ENCODE measurements around the gene MBOAT1. TPM values are rescaled to one million over a fixed set of nuclear protein-coding genes. Genes with fewer than 3 reads are reported as not detected.

The MBOAT1 gene
- total RNA-seq, 1 donor from 2014 or later = 1.1 TPM

DNA sequence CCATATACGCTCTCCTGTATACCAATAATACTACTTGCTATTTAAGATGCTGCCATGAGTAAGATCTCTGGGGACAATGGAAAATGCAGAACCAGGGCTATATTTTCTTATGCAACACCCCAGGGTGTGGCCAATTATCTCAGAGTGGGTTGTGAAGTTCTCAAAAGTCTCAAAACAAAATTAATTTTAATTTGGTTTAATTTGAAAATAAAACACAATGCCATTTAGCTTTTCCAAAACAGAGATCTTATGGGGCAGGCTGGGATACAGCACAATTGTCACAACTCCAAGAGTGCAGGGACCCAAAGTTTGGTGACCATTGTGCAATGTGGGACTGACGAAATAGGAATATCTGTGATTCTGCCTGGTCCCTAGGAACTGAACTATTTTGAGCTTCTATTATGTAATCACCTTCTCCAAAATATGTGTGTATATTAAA is 43.1 kb downstream of the MBOAT1 start:
- Mint-ChIP-seq H3K4me1 (ENCODE audit: low read depth) (no peaks in the 10 kb centered on the region), H3K27ac (ENCODE audit: unreplicated experiment) (no peak overlapping the region), H3K36me3 (ENCODE audit: low read depth) (no peaks in the 10 kb centered on the region)

DNA sequence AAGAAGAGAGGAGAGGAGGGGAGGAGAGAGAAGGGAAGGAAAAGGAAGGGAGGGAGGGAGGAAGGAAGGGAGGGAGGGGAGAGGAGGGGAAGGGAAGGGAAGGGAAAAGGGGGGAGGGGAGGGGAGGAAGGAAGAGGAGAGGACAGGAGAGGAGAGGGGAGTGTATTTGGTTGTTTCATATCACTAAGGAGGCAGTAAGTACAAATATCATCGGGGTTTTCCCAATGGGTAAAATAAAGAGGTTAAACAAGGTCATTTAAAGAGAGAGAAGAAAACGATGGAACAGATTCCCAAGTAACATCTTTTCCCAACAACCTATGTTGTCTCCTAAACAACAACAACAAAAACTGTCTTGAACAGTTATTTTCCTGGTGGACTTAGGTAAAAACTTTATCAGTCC is 43.6 kb downstream of the MBOAT1 start:
- Mint-ChIP-seq H3K4me1 (ENCODE audit: low read depth) (no peaks in the 10 kb centered on the region), H3K4me3 (ENCODE audit: unreplicated experiment) (no peak overlapping the region), H3K36me3 (ENCODE audit: low read depth) (no peaks in the 10 kb centered on the region), H3K27ac (ENCODE audit: unreplicated experiment) (no peak overlapping the region), H3K9me3 (ENCODE audit: low read depth) (no peaks in the 10 kb centered on the region), H3K27me3 (ENCODE audit: low read depth) (no peaks in the 10 kb centered on the region)
- TF ChIP-seq, protein P1, sequence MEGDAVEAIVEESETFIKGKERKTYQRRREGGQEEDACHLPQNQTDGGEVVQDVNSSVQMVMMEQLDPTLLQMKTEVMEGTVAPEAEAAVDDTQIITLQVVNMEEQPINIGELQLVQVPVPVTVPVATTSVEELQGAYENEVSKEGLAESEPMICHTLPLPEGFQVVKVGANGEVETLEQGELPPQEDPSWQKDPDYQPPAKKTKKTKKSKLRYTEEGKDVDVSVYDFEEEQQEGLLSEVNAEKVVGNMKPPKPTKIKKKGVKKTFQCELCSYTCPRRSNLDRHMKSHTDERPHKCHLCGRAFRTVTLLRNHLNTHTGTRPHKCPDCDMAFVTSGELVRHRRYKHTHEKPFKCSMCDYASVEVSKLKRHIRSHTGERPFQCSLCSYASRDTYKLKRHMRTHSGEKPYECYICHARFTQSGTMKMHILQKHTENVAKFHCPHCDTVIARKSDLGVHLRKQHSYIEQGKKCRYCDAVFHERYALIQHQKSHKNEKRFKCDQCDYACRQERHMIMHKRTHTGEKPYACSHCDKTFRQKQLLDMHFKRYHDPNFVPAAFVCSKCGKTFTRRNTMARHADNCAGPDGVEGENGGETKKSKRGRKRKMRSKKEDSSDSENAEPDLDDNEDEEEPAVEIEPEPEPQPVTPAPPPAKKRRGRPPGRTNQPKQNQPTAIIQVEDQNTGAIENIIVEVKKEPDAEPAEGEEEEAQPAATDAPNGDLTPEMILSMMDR (IDR thresholded peaks at IDR 0.05) = no peak
- DNase-seq (ENCODE audit: low spot score) = no peak

More for the DNA sequence above, 43.1 kb downstream of the MBOAT1 start:
- Mint-ChIP-seq H3K9me3 (ENCODE audit: low read depth) (no peaks in the 10 kb centered on the region), H3K4me3 (ENCODE audit: unreplicated experiment) (no peak overlapping the region), H3K27me3 (ENCODE audit: low read depth) (no peaks in the 10 kb centered on the region)
- DNase-seq (ENCODE audit: low spot score) = no peak
- TF ChIP-seq, protein P1 (IDR thresholded peaks at IDR 0.05) = no peak

DNA sequence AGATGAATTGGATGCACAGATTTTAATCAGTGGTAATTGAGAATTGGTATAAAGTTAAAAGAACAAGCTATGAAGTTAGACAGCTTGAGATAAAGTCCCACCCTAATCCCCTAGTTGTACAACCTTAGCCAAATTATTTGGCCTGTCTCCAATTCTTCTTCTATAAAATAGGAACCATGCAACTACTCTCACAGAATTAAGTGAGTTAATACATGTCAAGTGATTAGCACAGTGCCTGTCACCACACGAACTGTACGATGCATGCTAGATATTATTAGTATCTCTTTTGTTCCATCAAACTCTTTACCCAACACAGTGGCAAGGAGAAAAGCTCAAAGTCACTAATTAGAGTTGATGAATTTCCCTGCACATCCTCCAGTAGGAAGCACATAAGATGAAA is 44.7 kb downstream of the MBOAT1 start:
- H3K27ac Mint-ChIP-seq (ENCODE audit: unreplicated experiment) = no peak overlapping the region
- no peak for DNase-seq (ENCODE audit: low spot score)
- H3K27me3 Mint-ChIP-seq (ENCODE audit: low read depth) = no peaks in the 10 kb centered on the region
- H3K4me3 Mint-ChIP-seq (ENCODE audit: unreplicated experiment) = no peak overlapping the region
- no peaks in the 10 kb centered on the region for H3K36me3 Mint-ChIP-seq (ENCODE audit: low read depth)
- no peaks in the 10 kb centered on the region for H3K9me3 Mint-ChIP-seq (ENCODE audit: low read depth)
- TF ChIP-seq, protein P1 (IDR thresholded peaks at IDR 0.05) = no peak
- no peaks in the 10 kb centered on the region for H3K4me1 Mint-ChIP-seq (ENCODE audit: low read depth)

DNA sequence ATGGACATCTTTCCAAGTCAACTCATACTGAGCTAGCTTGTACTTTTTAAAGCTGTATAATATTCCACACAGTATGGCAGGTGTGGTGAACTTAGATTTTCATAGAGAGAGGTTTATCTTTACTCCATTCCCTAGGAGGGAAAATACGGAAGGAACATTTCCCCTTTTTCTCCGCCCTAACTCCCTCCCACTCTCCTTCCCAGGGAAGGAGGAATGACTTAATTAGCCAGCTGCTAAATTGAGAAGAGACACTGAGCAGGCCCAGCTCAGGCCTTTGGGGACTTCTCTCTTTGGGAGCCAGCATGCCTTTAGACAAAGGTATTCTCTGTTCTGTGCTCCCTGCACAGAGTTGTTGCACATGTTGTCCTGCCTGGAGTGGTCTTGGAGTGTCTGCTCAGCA is 46.1 kb downstream of the MBOAT1 start:
- H3K9me3 Mint-ChIP-seq (ENCODE audit: low read depth) = no peaks in the 10 kb centered on the region
- H3K27ac Mint-ChIP-seq (ENCODE audit: unreplicated experiment) = no peak overlapping the region
- H3K27me3 Mint-ChIP-seq (ENCODE audit: low read depth) = no peaks in the 10 kb centered on the region
- TF ChIP-seq, protein P1 (IDR thresholded peaks at IDR 0.05) = no peak
- no peaks in the 10 kb centered on the region for H3K4me1 Mint-ChIP-seq (ENCODE audit: low read depth)
- DNase-seq (ENCODE audit: low spot score) = no peak
- H3K36me3 Mint-ChIP-seq (ENCODE audit: low read depth) = no peaks in the 10 kb centered on the region
- H3K4me3 Mint-ChIP-seq (ENCODE audit: unreplicated experiment) = no peak overlapping the region

DNA sequence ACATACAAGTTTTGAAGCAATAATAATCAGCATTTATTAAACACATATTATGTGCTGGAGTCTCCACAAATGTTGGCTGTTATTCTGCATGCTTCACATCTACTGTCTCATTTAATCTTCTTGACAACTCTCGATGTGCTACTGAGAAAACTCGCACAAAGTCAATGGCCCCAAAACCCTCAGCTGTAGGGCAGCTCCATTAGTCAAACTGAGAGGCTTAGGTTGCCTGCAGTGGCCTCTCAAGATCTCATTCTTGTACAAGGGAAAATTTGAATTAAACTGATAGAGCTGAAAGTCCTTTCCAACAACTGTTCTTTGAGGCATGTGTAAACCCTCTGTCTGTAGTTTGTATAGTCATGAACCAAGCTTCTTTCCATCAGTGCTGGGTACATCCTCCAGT is 49.8 kb downstream of the MBOAT1 start:
- TF ChIP-seq, protein P1 (IDR thresholded peaks at IDR 0.05) = no peak
- H3K27ac Mint-ChIP-seq (ENCODE audit: unreplicated experiment) = no peak overlapping the region
- H3K9me3 Mint-ChIP-seq (ENCODE audit: low read depth) = no peaks in the 10 kb centered on the region
- H3K27me3 Mint-ChIP-seq (ENCODE audit: low read depth) = no peaks in the 10 kb centered on the region
- H3K4me3 Mint-ChIP-seq (ENCODE audit: unreplicated experiment) = no peak overlapping the region
- no peaks in the 10 kb centered on the region for H3K36me3 Mint-ChIP-seq (ENCODE audit: low read depth)
- DNase-seq (ENCODE audit: low spot score) = no peak
- peaks cover 8% of the 10 kb centered on the region for H3K4me1 Mint-ChIP-seq (ENCODE audit: low read depth)
